HL-60 (cell line): Measurements from ENCODE around the gene NR2F6.

Source experiments
- DNase-seq, 2 experiments: peaks; one replicate each; pipeline ENCODE4 v3.0.0-alpha.2; 2010 to 2020; ENCODE audit warnings: low read depth in 1 of 2, low spot score in 1 of 2
- H3K27ac ChIP-seq: fragments of 250-450 bp; sonication (Bioruptor Pico); replicated peaks from 2 replicates; pipeline ENCODE4 v1.5.1; 2020; ENCODE audit warnings: mild to moderate bottlenecking, moderate library complexity
- H3K27me3 ChIP-seq: fragments of 250-450 bp; sonication (Bioruptor Pico); 2 replicates; pipeline ENCODE4 v1.5.1; 2021; ENCODE audit warnings: mild to moderate bottlenecking, moderate library complexity; ENCODE audit not compliant: insufficient read depth, poor library complexity, severe bottlenecking
- H3K4me3 ChIP-seq: replicated peaks from 2 replicates; pipeline ENCODE4 v1.5.1; 2011; ENCODE audit warnings: mild to moderate bottlenecking, control low read depth, low read length; ENCODE audit not compliant: insufficient read depth
- CTCF ChIP-seq: IDR thresholded peaks from one replicate; pipeline ENCODE4 v1.5.1; 2011; ENCODE audit warnings: low read length, control low read depth, inconsistent platforms; ENCODE audit not compliant: insufficient read depth
- GABPA ChIP-seq: IDR thresholded peaks from 2 replicates; pipeline ENCODE4 v1.6.1; 2012; ENCODE audit warnings: low read depth
- POLR2AphosphoS5 ChIP-seq: IDR thresholded peaks from 2 replicates; pipeline ENCODE4 v1.6.1; 2012; ENCODE audit warnings: low read depth
- REST ChIP-seq: IDR thresholded peaks from 2 replicates; pipeline ENCODE4 v1.6.1; 2012; ENCODE audit warnings: low read depth; ENCODE audit not compliant: insufficient replicate concordance
- SPI1 ChIP-seq: IDR thresholded peaks from 2 replicates; pipeline ENCODE4 v1.6.1; 2012; ENCODE audit warnings: low read depth, mild to moderate bottlenecking, borderline replicate concordance

Gene NR2F6

GRCh38 chr19:17266026-17266425 is 20.3 kb upstream of the NR2F6 start:
- TF ChIP-seq GABPA (no peak), POLR2AphosphoS5 (no peak), REST (no peak), SPI1 (no peak), CTCF (no peak)
- no peaks in the 10 kb centered on the region for H3K27me3 ChIP-seq
- no peak overlapping the region for H3K4me3 ChIP-seq
- no peak for DNase-seq
- peak overlapping the region; percentile 25 for H3K27ac ChIP-seq

GRCh38 chr19:17264641-17264979 is 18.9 kb upstream of the NR2F6 start, which contains the start of gene USHBP1:
TSS of gene USHBP1 (minus strand) at chr19:17264745. CDS start at chr19:17264299, 446 bp downstream.
- no peak for DNase-seq
- Histone ChIP-seq H3K27me3 (no peaks in the 10 kb centered on the region), H3K4me3 (no peak within 1 kb of the TSS), H3K27ac (no peak within 1 kb of the TSS)
- TF ChIP-seq POLR2AphosphoS5 (no peak), REST (no peak)

GRCh38 chr19:17263712-17264640 is 18.3 kb upstream of the NR2F6 start:
- H3K27ac ChIP-seq, result no peak overlapping the region
- no peak overlapping the region for H3K4me3 ChIP-seq
- H3K27me3 ChIP-seq, result no peaks in the 10 kb centered on the region
- no peak for DNase-seq
- TF ChIP-seq GABPA (no peak), CTCF (no peak), SPI1 (no peak), REST (no peak), POLR2AphosphoS5 (no peak)
